H9 (cell line): ENCODE data around the gene DYRK1B. TPM values are rescaled to one million over a fixed set of nuclear protein-coding genes. Genes with fewer than 3 reads are reported as not detected.

Source experiments
- DNase-seq: peaks from one replicate; pipeline ENCODE4 v3.0.0-alpha.2; 2017
- H2AFZ ChIP-seq: one replicate; pipeline ENCODE4 v1.6.1; 2013; ENCODE audit warnings: mild to moderate bottlenecking, low read length, control low read depth, moderate library complexity
- H2AK5ac ChIP-seq: 2 replicates; pipeline ENCODE4 v1.6.1; 2013; ENCODE audit warnings: low read length, control low read depth, mixed read lengths; ENCODE audit not compliant: insufficient read length
- H2BK120ac ChIP-seq: one replicate; pipeline ENCODE4 v1.6.1; 2013; ENCODE audit warnings: low read depth, mild to moderate bottlenecking, low read length, control low read depth, inconsistent platforms; ENCODE audit not compliant: poor library complexity, severe bottlenecking
- H2BK12ac ChIP-seq: 2 replicates; pipeline ENCODE4 v1.6.1; 2013; ENCODE audit warnings: low read length, control low read depth, mixed read lengths, low read depth; ENCODE audit not compliant: insufficient read length
- H2BK15ac ChIP-seq: 2 replicates; pipeline ENCODE4 v1.6.1; 2013; ENCODE audit warnings: low read depth, low read length, control low read depth
- H2BK20ac ChIP-seq: one replicate; pipeline ENCODE4 v1.6.1; 2013; ENCODE audit warnings: low read depth, mild to moderate bottlenecking, low read length, control low read depth, inconsistent platforms; ENCODE audit not compliant: poor library complexity, severe bottlenecking
- H2BK5ac ChIP-seq: 2 replicates; pipeline ENCODE4 v1.6.1; 2013; ENCODE audit warnings: low read length, control low read depth, mixed read lengths; ENCODE audit not compliant: insufficient read length
- H3K14ac ChIP-seq: 2 replicates; pipeline ENCODE4 v1.6.1; 2013; ENCODE audit warnings: low read length, control low read depth; ENCODE audit not compliant: insufficient read depth
- H3K18ac ChIP-seq: 2 replicates; pipeline ENCODE4 v1.6.1; 2013; ENCODE audit warnings: low read depth, mild to moderate bottlenecking, mixed read lengths, low read length, control low read depth; ENCODE audit not compliant: insufficient read length
- H3K23ac ChIP-seq: 2 replicates; pipeline ENCODE4 v1.6.1; 2013; ENCODE audit warnings: low read length, control low read depth, mixed read lengths, low read depth; ENCODE audit not compliant: insufficient read length
- H3K23me2 ChIP-seq: 2 replicates; pipeline ENCODE4 v1.6.1; 2013; ENCODE audit warnings: low read depth, mild to moderate bottlenecking, mixed read lengths, low read length, control low read depth; ENCODE audit not compliant: insufficient read length, poor library complexity, severe bottlenecking
- H3K27ac ChIP-seq: 2 replicates; pipeline ENCODE4 v1.5.1; 2013; ENCODE audit warnings: low read length, control low read depth, mixed read lengths, low read depth; ENCODE audit not compliant: insufficient read length
- H3K27me3 ChIP-seq: 2 replicates; pipeline ENCODE4 v1.6.1; 2013; ENCODE audit warnings: low read length, control low read depth, inconsistent platforms; ENCODE audit not compliant: insufficient read depth
- H3K4ac ChIP-seq: 2 replicates; pipeline ENCODE4 v1.6.1; 2013; ENCODE audit warnings: low read depth, mild to moderate bottlenecking, control low read depth, inconsistent platforms, low read length, moderate library complexity
- H3K4me1 ChIP-seq: 2 replicates; pipeline ENCODE4 v1.6.1; 2013; ENCODE audit warnings: low read length, control low read depth, inconsistent platforms; ENCODE audit not compliant: insufficient read depth
- H3K4me2 ChIP-seq: 2 replicates; pipeline ENCODE4 v1.6.1; 2013; ENCODE audit warnings: low read length, control low read depth, mixed read lengths; ENCODE audit not compliant: insufficient read length, insufficient read depth
- H3K56ac ChIP-seq: 2 replicates; pipeline ENCODE4 v1.6.1; 2013; ENCODE audit warnings: low read depth, mild to moderate bottlenecking, mixed read lengths, low read length, control low read depth; ENCODE audit not compliant: insufficient read length
- H3K79me1 ChIP-seq: 2 replicates; pipeline ENCODE4 v1.6.1; 2013; ENCODE audit warnings: low read depth, mild to moderate bottlenecking, moderate library complexity, low read length, control low read depth, inconsistent platforms; ENCODE audit not compliant: insufficient read depth, poor library complexity, severe bottlenecking
- H3K79me2 ChIP-seq: 2 replicates; pipeline ENCODE4 v1.6.1; 2013; ENCODE audit warnings: low read length, control low read depth, inconsistent platforms; ENCODE audit not compliant: insufficient read depth
- H3K9ac ChIP-seq: 2 replicates; pipeline ENCODE4 v1.6.1; 2013; ENCODE audit warnings: low read length, control low read depth, mixed read lengths; ENCODE audit not compliant: insufficient read length; ENCODE audit errors: extremely low read depth
- H3K9me3 ChIP-seq: one replicate; pipeline ENCODE4 v1.6.1; 2013; ENCODE audit warnings: low read depth, low read length, inconsistent platforms; ENCODE audit not compliant: control insufficient read depth
- H3T11ph ChIP-seq: one replicate; pipeline ENCODE4 v1.6.1; 2013; ENCODE audit warnings: mild to moderate bottlenecking, low read length, control low read depth, inconsistent platforms
- H4K20me1 ChIP-seq: one replicate; pipeline ENCODE4 v1.6.1; 2013; ENCODE audit not compliant: control insufficient read depth, insufficient read length, insufficient read depth
- H4K5ac ChIP-seq: 2 replicates; pipeline ENCODE4 v1.6.1; 2013; ENCODE audit warnings: low read depth, mild to moderate bottlenecking, mixed read lengths, low read length, control low read depth; ENCODE audit not compliant: insufficient read length
- H4K8ac ChIP-seq: replicated peaks from 2 replicates; pipeline ENCODE4 v1.6.1; 2013; ENCODE audit warnings: low read length, control low read depth, mixed read lengths, low read depth; ENCODE audit not compliant: insufficient read length
- H4K91ac ChIP-seq: 2 replicates; pipeline ENCODE4 v1.6.1; 2013; ENCODE audit warnings: low read depth, mild to moderate bottlenecking, moderate library complexity, mixed read lengths, low read length, control low read depth; ENCODE audit not compliant: insufficient read length
- H3K27ac Mint-ChIP-seq, 3 experiments: 2 replicates in 2 of 3; 3 replicates in 1 of 3; pipeline ENCODE4 v1.8.0; 2020 to 2021; ENCODE audit warnings: mixed read lengths in 3 of 3, mild to moderate bottlenecking in 1 of 3, moderate library complexity in 1 of 3
- H3K27me3 Mint-ChIP-seq: 2 replicates; pipeline ENCODE4 v1.8.0; 2021; ENCODE audit warnings: low read depth, mild to moderate bottlenecking, moderate library complexity, mixed read lengths
- H3K36me3 Mint-ChIP-seq, 3 experiments: 2 replicates in 2 of 3; 3 replicates in 1 of 3; pipeline ENCODE4 v1.8.0; 2020 to 2021; ENCODE audit warnings: low read depth in 3 of 3, mixed read lengths in 3 of 3; ENCODE audit not compliant: insufficient read depth in 1 of 3
- H3K4me1 Mint-ChIP-seq, 2 experiments: 2 replicates each; pipeline ENCODE4 v1.8.0; 2020; ENCODE audit warnings: mixed read lengths in 2 of 2
- H3K4me3 Mint-ChIP-seq, 2 experiments: 2 replicates in 1 of 2; 3 replicates in 1 of 2; pipeline ENCODE4 v1.8.0; 2020 to 2021; ENCODE audit warnings: mild to moderate bottlenecking in 2 of 2, mixed read lengths in 2 of 2, moderate library complexity in 1 of 2
- H3K9me3 Mint-ChIP-seq, 2 experiments: 2 replicates in 1 of 2; 3 replicates in 1 of 2; pipeline ENCODE4 v1.8.0; 2020; ENCODE audit warnings: mild to moderate bottlenecking in 2 of 2, mixed read lengths in 2 of 2, moderate library complexity in 1 of 2
- CTCF ChIP-seq: fragments of 200-600 bp; sonication (generic); conservative IDR thresholded peaks from 3 replicates; pipeline ENCODE4 v1.8.0; 2021; ENCODE audit warnings: antibody characterized with exemption, mild to moderate bottlenecking
- WGBS: extraction: QIAGEN DNeasy Blood & Tissue Kit; methylation state at CpG from one replicate; pipeline ENCODE4 v1.1.7; 2013; ENCODE audit warnings: missing lambda C conversion rate, low lambda C conversion rate, mixed read lengths; ENCODE audit not compliant: insufficient read length; ENCODE audit errors: extremely low coverage; 5-methylcytosine and 5-hydroxymethylcytosine counted together
- total RNA-seq: library from RNA; stranded (reverse); gene quantifications from 2 replicates; pipeline ENCODE4 v1.2.1, GENCODE V29; 2021

DYRK1B gene
- total RNA-seq, 1 experiment from 2014 or later: 14.3 TPM

GRCh38 chr19:39871886-39872866, 38.2 kb upstream of the DYRK1B start:
- Histone ChIP-seq H2BK5ac (no peak overlapping the region), H3K56ac (no peak overlapping the region), H3K4me1 (no peaks in the 10 kb centered on the region), H4K91ac (no peak overlapping the region), H3K27ac (no peak overlapping the region), H3K79me2 (no peaks in the 10 kb centered on the region), H3K79me1 (no peaks in the 10 kb centered on the region), H3K23me2 (no peaks in the 10 kb centered on the region), H3K18ac (no peak overlapping the region), H2AFZ (no peak overlapping the region), H3T11ph (no peak overlapping the region), H2BK20ac (no peak overlapping the region), H2BK12ac (no peak overlapping the region), H3K23ac (no peak overlapping the region), H2BK15ac (no peak overlapping the region), H3K4ac (no peak overlapping the region), H3K9ac (no peak overlapping the region), H4K20me1 (no peaks in the 10 kb centered on the region), H4K5ac (no peak overlapping the region), H2AK5ac (no peak overlapping the region), H3K27me3 (no peaks in the 10 kb centered on the region), H3K4me2 (no peak overlapping the region), H4K8ac (no peak overlapping the region), H3K14ac (no peak overlapping the region), H2BK120ac (no peak overlapping the region), H3K9me3 (no peaks in the 10 kb centered on the region)
- Mint-ChIP-seq H3K27ac (no peak overlapping the region; a peak in 1 of 7 replicates), H3K9me3 (no peaks in the 10 kb centered on the region), H3K27me3 (peaks cover 14% of the 10 kb centered on the region), H3K4me3 (no peak overlapping the region), H3K4me1 (peaks cover 7 to 8% of the 10 kb centered on the region in 2 experiments), H3K36me3 (no peaks in the 10 kb centered on the region; a peak in 1 of 7 replicates)
- TF ChIP-seq CTCF: no peak
- WGBS: no CpG with 5 or more reads among the region's 47 CpGs
- no peak for DNase-seq
